Midbrain (tissue), 1 donor: Measurements from ENCODE around the gene BAZ1A.
A peak's percentile ranks its signal among the peaks of the same experiment; 100 is the strongest.

Source experiments
- DNase-seq: peaks from one replicate; lab custom pipeline; 2025; lab: John Stamatoyannopoulos, UW

The BAZ1A gene

GRCh38 chr14:34723867-34724266 lies 151.3 kb downstream of the BAZ1A start:
- no peak for DNase-seq

DNA sequence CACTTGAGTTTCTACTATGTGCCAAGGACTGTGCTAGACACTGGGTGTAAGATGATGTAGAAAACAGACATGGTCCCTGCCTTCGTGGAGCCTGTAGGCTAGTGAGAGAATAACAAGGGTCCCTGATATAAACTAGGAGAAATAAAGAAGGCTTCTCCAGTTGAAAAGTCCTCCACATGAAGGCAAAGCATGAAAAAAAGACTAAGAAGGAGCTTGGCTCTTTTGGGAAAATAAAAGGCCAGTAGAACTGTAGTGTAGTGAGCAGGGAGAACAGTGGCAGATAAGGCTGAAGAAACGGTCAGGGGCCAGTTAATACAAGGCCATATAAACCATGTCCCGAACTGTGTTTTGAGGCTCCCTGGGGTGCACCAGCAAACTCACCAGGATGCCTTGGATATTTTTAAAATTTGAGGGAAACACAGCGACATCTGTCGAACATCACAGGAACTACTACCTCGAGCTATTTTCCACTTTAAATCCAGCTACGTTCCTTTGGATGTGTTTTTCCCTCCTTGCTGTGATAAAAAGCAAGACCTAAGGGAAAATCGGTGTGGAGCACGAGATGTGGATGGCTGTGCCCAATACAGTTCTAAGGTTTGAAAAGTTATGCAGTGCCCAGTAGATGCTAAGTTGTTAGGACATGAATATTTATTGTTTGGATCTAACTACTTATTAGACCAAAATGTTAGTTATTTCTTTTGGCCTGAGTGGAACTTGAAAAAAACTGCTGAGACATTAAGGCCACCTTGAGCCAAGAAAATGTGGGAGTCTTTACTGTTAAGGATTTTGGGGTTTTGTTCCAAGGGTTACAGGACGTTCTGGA lies 152.2 kb downstream of the BAZ1A start:
- DNase-seq = peak; percentile 75

DNA sequence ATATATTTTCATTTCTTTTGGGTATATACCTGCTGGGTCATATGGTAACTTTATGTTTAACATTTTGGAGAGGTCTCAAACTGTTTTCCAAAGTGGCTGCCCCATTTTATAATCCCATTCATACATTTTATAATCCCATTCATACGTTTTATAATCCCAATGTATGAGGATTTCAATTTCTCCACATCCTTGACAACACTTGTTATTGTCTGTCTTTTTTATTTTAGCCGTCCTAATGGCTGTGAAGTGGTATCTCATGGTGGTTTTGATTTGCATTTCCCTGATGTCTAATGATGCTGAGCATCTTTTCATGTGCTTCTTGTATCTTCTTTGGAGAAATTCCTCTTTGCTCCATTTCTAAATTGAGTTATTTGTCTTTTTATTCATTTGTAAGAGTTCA lies 154.0 kb downstream of the BAZ1A start:
- no peak for DNase-seq

- DNase-seq = no peak
Observed at GRCh38 chr14:34718750-34719304, 156.3 kb downstream of the BAZ1A start.

- DNase-seq = peak; percentile 55
Observed at GRCh38 chr14:34715127-34715863, 159.9 kb downstream of the BAZ1A start.

GRCh38 chr14:34714320-34715126 lies 160.6 kb downstream of the BAZ1A start, which contains the start of gene CFL2:
Gene CFL2, minus strand, starts transcription at chr14:34714593. Its CDS starts 53 bp downstream, at chr14:34714540.
- DNase-seq = peak; percentile 94

- peak; percentile 47 for DNase-seq
Observed at GRCh38 chr14:34713681-34714319, 161.4 kb downstream of the BAZ1A start.

- no peak for DNase-seq
Observed at GRCh38 chr14:34713122-34713680, 162.0 kb downstream of the BAZ1A start.

DNA sequence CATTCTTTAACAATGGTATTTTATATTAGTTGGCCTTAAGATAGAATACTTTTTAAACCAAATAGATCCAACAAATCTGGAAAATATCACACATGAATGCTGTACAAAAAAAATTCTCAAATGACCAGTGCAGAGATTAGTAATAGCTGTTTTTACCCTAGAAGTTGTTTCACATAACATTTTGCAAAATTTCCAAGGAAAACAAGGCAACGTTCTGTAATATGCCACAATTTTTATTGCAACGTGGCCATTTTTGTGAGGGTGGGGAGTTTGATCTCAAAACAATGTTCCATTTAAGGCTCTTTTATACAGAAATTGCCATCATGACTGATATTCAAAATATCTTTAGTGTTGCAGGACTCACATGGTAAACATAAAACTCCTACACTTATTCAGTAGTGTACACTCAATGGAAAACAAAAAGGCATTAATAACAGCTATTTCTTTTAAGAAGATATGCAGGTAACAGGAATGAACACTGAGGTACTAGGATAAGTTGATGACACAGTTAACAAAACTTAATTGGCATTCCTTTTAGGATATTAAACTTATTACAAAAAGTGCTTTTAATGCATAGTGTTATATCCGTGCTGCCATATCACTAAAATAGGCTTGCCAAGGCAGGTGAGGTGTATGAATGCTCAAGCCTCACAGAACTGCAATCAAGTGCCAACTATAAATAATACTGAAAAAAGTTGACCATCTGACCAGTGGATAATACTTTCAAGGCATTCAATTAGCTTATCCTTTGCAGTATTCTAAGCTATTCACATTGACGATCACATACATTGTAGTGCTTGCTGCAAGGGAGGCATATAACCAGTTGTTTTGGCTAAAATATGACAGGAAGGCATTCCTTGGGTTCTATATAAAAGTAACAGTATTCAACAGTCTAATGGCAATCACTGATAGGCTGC lies 163.1 kb downstream of the BAZ1A start:
- DNase-seq = peak; percentile 18

DNA sequence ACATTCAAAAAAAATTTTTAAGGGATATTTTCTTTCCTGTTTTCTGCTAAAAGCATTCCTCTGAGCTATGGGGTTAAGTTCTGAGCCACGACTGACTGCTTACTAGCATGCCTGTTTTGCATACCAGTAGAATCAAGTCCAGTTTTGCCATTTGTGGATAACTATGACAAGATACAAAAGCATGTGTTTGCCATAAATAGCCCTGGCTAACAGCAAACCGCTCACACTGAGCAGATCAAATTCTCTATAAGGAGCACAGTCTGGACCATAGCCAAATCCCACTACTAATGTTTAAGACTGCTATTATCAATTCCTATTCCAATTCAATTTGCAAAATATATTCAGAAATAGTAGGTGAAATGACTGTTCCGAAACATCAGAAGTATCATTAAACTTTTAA lies 164.0 kb downstream of the BAZ1A start:
- DNase-seq = peak; percentile 55

GRCh38 chr14:34710744-34711143 lies 164.4 kb downstream of the BAZ1A start:
- DNase-seq = no peak

- DNase-seq = peak; percentile 20
Observed at GRCh38 chr14:34710006-34710405, 165.2 kb downstream of the BAZ1A start.

DNA sequence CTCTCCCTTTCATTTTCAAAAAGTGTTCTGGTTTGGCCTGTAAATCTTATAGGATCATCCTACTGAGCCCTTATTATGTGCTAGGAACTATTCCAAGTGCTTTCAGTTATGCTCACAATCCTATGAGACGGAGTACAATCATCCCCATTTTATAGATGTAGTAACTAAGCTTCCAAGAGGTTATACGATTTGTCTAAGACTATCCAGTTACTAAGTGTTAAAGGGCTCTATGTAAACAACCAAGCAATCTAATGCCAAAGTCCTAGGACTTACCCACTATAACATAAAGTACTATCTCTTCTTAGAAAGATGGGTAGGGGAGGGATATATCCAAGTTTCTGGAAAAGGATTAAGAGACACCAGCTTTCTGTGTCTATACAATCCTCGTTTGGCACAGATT lies 167.4 kb downstream of the BAZ1A start:
- DNase-seq = no peak
